ENCODE data around the gene BCAT1.

The BCAT1 gene, protein sequence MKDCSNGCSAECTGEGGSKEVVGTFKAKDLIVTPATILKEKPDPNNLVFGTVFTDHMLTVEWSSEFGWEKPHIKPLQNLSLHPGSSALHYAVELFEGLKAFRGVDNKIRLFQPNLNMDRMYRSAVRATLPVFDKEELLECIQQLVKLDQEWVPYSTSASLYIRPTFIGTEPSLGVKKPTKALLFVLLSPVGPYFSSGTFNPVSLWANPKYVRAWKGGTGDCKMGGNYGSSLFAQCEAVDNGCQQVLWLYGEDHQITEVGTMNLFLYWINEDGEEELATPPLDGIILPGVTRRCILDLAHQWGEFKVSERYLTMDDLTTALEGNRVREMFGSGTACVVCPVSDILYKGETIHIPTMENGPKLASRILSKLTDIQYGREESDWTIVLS

DNA sequence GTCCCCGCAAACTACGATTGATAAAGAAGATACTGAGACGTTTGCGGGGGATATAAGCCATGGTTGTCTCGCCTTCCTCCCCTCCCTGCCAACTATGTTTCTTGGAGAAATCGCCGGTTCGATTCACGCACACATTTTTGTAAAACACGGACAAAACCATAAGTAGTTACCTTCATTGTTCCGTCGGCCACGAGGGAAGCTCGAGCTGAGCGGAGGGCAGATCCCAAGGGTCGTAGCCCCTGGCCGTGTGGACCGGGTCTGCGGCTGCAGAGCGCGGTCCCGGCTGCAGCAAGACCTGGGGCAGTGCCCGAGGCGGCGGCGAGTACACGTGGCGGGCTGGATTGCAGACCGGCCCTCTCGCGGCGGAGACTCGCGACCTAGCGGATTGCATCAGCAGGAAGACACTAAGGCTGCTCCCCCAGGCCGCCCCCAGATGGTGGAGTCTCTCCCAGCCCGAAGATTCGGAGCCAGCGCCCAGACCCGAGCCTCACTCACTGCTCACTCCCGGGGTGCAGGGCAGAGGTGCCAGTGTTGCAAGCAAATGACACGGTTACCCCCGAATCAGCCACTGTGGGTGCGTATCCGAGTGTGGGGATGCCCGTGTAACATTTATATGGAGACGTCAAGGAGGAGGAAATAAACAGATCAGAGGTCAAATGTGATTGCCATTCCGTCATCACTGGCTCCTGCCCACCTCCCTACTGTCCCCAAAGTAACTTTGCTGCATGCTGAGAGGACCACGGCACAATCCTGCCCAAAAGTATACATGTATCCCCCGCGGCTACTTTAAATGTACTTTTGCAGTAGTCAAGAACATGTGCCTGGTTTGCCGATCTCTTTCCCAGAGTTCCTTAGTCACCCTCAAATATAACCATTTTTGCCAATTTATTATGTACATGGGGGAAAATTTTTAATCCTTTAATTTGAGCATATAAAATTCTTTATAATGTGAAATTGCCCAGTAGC, at the start of gene BCAT1:
BCAT1 (minus strand) TSS at position 345 of the 966 bp plus-strand sequence; CDS start at position 176, 169 bp downstream.
- peak; percentile 37 for DNase-seq (ENCODE audit: low spot score)
- H3K9me3 Mint-ChIP-seq: no peaks in the 10 kb centered on the region
- H3K36me3 Mint-ChIP-seq (ENCODE audit: low read depth): no peaks in the 10 kb centered on the region
- peak within 1 kb of the TSS; percentile 56 for H3K27ac Mint-ChIP-seq
- peak within 1 kb of the TSS; percentile 84 for H3K4me3 Mint-ChIP-seq
- peaks cover 33% of the 10 kb centered on the region for H3K4me1 Mint-ChIP-seq (ENCODE audit: low read depth)
- peaks cover 52% of the 10 kb centered on the region for H3K27me3 Mint-ChIP-seq (ENCODE audit: low read depth)

GRCh38 chr12:24997970-24998582, 49.2 kb upstream of the BCAT1 start:
- Mint-ChIP-seq H3K27me3 (ENCODE audit: low read depth) (peaks cover 22% of the 10 kb centered on the region), H3K9me3 (no peaks in the 10 kb centered on the region), H3K4me3 (no peak overlapping the region), H3K27ac (no peak overlapping the region), H3K36me3 (ENCODE audit: low read depth) (no peaks in the 10 kb centered on the region), H3K4me1 (ENCODE audit: low read depth) (peaks cover 8% of the 10 kb centered on the region)
- no peak for DNase-seq (ENCODE audit: low spot score)

DNA sequence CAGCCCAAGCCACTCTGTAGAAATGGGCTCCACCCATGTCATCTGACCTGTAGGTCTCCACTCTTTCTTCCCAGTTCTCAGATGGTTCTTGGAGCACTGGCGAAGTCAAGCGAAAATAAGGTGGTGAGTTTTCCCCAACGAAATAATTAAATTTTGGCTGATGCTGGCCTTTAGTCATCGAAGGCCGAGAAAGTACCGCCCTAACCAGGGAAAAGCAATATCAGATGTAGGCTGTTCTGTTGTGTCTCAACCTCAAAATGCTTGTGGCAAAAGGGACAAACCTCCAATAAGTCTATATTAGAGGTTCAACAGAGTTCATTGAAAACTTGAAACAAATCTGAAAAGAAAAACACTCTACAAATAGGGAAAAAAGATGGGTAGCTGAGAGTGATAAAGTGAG, 48.6 kb upstream of the BCAT1 start:
- H3K9me3 Mint-ChIP-seq: no peaks in the 10 kb centered on the region
- peaks cover 8% of the 10 kb centered on the region for H3K4me1 Mint-ChIP-seq (ENCODE audit: low read depth)
- H3K4me3 Mint-ChIP-seq: no peak overlapping the region
- H3K36me3 Mint-ChIP-seq (ENCODE audit: low read depth): no peaks in the 10 kb centered on the region
- H3K27ac Mint-ChIP-seq: no peak overlapping the region
- DNase-seq (ENCODE audit: low spot score): no peak
- peaks cover 19% of the 10 kb centered on the region for H3K27me3 Mint-ChIP-seq (ENCODE audit: low read depth)

GRCh38 chr12:24996820-24997219, 47.9 kb upstream of the BCAT1 start:
- H3K9me3 Mint-ChIP-seq: no peaks in the 10 kb centered on the region
- no peak overlapping the region for H3K4me3 Mint-ChIP-seq
- DNase-seq (ENCODE audit: low spot score): no peak
- peaks cover 17% of the 10 kb centered on the region for H3K27me3 Mint-ChIP-seq (ENCODE audit: low read depth)
- no peak overlapping the region for H3K27ac Mint-ChIP-seq
- no peaks in the 10 kb centered on the region for H3K36me3 Mint-ChIP-seq (ENCODE audit: low read depth)
- H3K4me1 Mint-ChIP-seq (ENCODE audit: low read depth): peaks cover 9% of the 10 kb centered on the region

DNA sequence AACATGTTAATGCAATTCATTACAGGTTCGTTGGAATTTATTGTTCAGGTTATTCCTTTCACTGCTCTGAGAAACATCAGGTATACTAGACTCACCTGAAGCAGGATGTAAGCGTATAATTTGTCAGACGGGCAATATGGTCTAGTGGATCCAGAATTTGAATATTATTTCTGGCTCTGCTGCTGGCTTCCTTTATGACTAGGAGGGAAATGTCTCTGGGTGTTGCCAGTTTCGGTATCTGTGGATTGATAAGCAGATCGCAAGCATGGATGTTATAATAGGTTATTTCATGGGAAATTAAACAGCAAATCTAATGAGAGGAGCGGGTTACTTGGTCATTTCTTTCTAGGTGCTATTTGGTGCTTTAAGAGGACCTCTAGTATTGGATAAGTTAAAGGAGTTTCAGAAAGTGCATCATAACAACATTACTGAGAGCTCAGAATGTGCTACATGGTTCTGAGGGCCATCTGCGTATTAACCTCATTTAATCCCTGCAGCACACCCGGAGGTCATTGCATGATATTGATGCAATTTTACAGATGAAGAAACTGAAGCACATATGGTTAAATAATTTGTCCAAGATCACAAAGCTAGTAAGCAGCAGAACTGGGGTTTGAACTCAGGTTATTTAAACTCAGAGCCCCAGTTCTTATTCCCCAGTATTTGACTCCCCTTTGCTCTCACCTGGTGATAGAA, 47.3 kb upstream of the BCAT1 start:
- Mint-ChIP-seq H3K27ac (no peak overlapping the region), H3K36me3 (ENCODE audit: low read depth) (no peaks in the 10 kb centered on the region), H3K4me1 (ENCODE audit: low read depth) (peaks cover 10% of the 10 kb centered on the region), H3K4me3 (no peak overlapping the region), H3K27me3 (ENCODE audit: low read depth) (peaks cover 15% of the 10 kb centered on the region), H3K9me3 (no peaks in the 10 kb centered on the region)
- DNase-seq (ENCODE audit: low spot score): no peak

- Mint-ChIP-seq H3K36me3 (ENCODE audit: low read depth) (no peaks in the 10 kb centered on the region), H3K27me3 (ENCODE audit: low read depth) (peaks cover 8% of the 10 kb centered on the region), H3K9me3 (no peaks in the 10 kb centered on the region), H3K27ac (no peak overlapping the region), H3K4me3 (no peak overlapping the region), H3K4me1 (ENCODE audit: low read depth) (peaks cover 10% of the 10 kb centered on the region)
- no peak for DNase-seq (ENCODE audit: low spot score)
Observed at GRCh38 chr12:24993793-24994192, 44.9 kb upstream of the BCAT1 start.

DNA sequence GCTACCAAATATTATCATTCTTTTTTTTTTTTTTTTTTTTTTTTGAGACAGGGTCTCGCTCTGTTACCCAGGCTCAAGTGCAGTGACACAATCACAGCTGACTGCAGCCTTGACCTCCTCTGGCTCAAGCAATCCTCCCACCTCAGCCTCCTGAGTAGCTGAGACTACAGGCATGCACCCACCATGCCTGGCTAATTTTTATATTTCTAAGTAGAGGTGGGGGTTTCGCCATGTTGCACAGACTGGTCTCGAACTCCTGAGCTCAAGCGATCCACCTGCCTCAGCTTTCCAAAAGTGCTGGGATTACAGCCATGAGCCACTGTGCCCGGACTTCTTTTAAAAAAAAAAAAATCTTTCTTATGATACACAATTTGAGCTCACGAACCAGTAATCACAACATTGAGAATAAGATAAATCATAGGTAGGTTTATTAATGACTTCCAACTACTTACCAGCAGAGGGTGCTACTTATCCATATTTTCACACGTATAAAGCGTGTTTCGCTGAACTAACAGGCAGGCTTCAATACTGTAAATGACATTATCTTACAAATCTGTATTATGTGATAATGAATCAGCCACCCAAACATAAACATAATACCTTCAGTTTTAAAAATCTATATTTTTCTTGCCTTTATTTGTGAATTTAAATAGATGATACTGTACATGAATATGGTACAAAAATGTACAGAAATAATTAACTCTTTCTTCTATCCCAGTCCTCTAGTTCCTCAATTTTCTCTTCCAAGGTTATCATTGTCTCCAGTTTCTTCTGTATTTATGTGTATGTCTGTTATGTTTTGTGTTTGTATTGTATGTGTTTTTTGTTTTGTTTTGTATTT, 42.5 kb upstream of the BCAT1 start:
- peaks cover 9% of the 10 kb centered on the region for H3K27me3 Mint-ChIP-seq (ENCODE audit: low read depth)

DNA sequence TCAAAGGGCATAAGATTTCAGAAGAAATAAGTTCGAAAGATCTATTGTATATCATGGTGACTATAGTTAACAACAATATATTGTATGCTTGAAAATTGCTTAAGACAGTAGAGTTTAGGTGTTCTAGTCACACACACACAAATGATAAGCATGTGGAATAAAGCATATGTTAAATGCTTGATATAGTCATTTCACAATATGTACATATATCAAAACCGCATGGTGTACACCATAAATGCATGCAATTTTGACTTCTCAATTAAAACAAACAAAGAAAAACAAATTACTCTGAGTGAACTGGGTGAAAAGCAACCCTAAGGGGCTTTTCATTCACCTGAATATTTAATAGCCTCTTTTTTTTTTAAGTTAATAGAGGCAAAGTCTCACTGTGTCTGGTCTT, 40.3 kb upstream of the BCAT1 start:
- H3K4me3 Mint-ChIP-seq: no peak overlapping the region
- peaks cover 2% of the 10 kb centered on the region for H3K4me1 Mint-ChIP-seq (ENCODE audit: low read depth)
- H3K9me3 Mint-ChIP-seq: peaks cover under 1% of the 10 kb centered on the region
- no peak for DNase-seq (ENCODE audit: low spot score)
- no peak overlapping the region for H3K27ac Mint-ChIP-seq
- peaks cover 6% of the 10 kb centered on the region for H3K27me3 Mint-ChIP-seq (ENCODE audit: low read depth)
- no peaks in the 10 kb centered on the region for H3K36me3 Mint-ChIP-seq (ENCODE audit: low read depth)

More for the DNA sequence above, 42.5 kb upstream of the BCAT1 start:
- Mint-ChIP-seq H3K9me3 (no peaks in the 10 kb centered on the region), H3K27ac (no peak overlapping the region), H3K4me3 (no peak overlapping the region), H3K36me3 (ENCODE audit: low read depth) (no peaks in the 10 kb centered on the region), H3K4me1 (ENCODE audit: low read depth) (peaks cover 2% of the 10 kb centered on the region)
- no peak for DNase-seq (ENCODE audit: low spot score)

DNA sequence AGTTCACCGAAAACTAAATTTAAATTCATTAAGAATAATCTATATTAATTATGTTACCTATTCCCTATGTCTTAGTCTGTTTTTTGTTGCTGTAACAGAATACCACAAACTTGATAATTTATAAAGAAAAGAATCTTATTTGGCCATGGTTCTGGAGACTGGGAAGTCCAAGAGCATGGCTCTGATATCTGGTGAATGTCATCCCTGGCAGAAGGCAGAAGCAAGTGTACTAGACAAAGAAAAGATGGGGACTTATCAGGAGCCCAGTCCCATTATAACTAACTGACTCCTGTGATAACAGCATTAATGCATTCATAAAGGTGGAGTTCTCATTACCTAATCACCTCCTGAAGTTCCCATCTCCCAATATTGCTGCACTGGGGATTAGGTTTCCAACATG, 33.3 kb upstream of the BCAT1 start:
- H3K4me3 Mint-ChIP-seq: no peak overlapping the region
- no peaks in the 10 kb centered on the region for H3K27me3 Mint-ChIP-seq (ENCODE audit: low read depth)
- no peaks in the 10 kb centered on the region for H3K4me1 Mint-ChIP-seq (ENCODE audit: low read depth)
- H3K36me3 Mint-ChIP-seq (ENCODE audit: low read depth): no peaks in the 10 kb centered on the region
- no peak overlapping the region for H3K27ac Mint-ChIP-seq
- DNase-seq (ENCODE audit: low spot score): no peak
- H3K9me3 Mint-ChIP-seq: peaks cover 5% of the 10 kb centered on the region

GRCh38 chr12:24979976-24980730, 31.3 kb upstream of the BCAT1 start:
- DNase-seq (ENCODE audit: low spot score): no peak
- H3K27me3 Mint-ChIP-seq (ENCODE audit: low read depth): no peaks in the 10 kb centered on the region
- no peaks in the 10 kb centered on the region for H3K4me1 Mint-ChIP-seq (ENCODE audit: low read depth)
- H3K36me3 Mint-ChIP-seq (ENCODE audit: low read depth): no peaks in the 10 kb centered on the region
- H3K9me3 Mint-ChIP-seq: peaks cover 5% of the 10 kb centered on the region
- no peak overlapping the region for H3K4me3 Mint-ChIP-seq
- no peak overlapping the region for H3K27ac Mint-ChIP-seq

GRCh38 chr12:24979329-24979728, 30.4 kb upstream of the BCAT1 start:
- Mint-ChIP-seq H3K4me3 (no peak overlapping the region), H3K4me1 (ENCODE audit: low read depth) (no peaks in the 10 kb centered on the region), H3K27me3 (ENCODE audit: low read depth) (no peaks in the 10 kb centered on the region), H3K36me3 (ENCODE audit: low read depth) (no peaks in the 10 kb centered on the region), H3K9me3 (peaks cover 5% of the 10 kb centered on the region), H3K27ac (no peak overlapping the region)
- no peak for DNase-seq (ENCODE audit: low spot score)

DNA sequence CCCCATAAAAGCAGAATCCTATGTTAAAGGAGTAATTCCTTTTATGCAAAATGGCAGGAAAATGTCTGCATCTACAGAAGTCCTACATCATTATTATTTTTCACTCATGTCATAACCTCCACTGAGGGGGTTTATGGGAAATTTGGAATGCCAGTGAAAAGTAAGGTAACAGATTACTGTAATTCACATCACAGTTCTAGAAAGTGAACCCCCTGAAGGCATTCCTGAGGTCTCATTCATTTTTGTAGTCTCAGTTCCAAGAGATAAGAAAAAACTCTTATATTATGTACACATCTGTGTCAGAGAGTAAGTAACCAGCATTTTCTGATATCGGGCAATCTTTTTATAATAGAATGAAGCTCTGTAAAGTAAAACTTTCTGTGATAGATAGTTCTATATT, 28.8 kb upstream of the BCAT1 start:
- Mint-ChIP-seq H3K9me3 (no peaks in the 10 kb centered on the region), H3K27me3 (ENCODE audit: low read depth) (peaks cover 3% of the 10 kb centered on the region)

More for the DNA sequence above, 28.8 kb upstream of the BCAT1 start:
- Mint-ChIP-seq H3K4me1 (ENCODE audit: low read depth) (no peaks in the 10 kb centered on the region), H3K27ac (no peak overlapping the region), H3K36me3 (ENCODE audit: low read depth) (no peaks in the 10 kb centered on the region), H3K4me3 (no peak overlapping the region)
- DNase-seq (ENCODE audit: low spot score): no peak
